Keratinocyte (primary cell): ENCODE results near the gene ZNF688.
"Not testable (repeated sequence)": the region's sequence is repeated elsewhere in the genome, so short reads cannot be mapped to it uniquely, and the experiment has no call there.

Experiments
- EZH2 ChIP-seq: IDR thresholded peaks from one replicate; pipeline ENCODE4 v1.6.1; 2012; ENCODE audit warnings: inconsistent platforms, mild to moderate bottlenecking, low read length, moderate library complexity
- TF ChIP-seq, protein P1 (sequence below), 3 experiments: IDR thresholded peaks in 1 of 3; conservative IDR thresholded peaks in 1 of 3; optimal IDR thresholded peaks in 1 of 3; 2 replicates in 2 of 3; 3 replicates in 1 of 3; pipeline versions ENCODE3 to v1.5.1; 2011; ENCODE audit warnings: low read length in 3 of 3, mild to moderate bottlenecking in 3 of 3, moderate library complexity in 2 of 3, control low read depth in 1 of 3, inconsistent platforms in 1 of 3; ENCODE audit not compliant: insufficient read depth in 2 of 3; ENCODE audit errors: extremely low read depth in 1 of 3

DNA sequence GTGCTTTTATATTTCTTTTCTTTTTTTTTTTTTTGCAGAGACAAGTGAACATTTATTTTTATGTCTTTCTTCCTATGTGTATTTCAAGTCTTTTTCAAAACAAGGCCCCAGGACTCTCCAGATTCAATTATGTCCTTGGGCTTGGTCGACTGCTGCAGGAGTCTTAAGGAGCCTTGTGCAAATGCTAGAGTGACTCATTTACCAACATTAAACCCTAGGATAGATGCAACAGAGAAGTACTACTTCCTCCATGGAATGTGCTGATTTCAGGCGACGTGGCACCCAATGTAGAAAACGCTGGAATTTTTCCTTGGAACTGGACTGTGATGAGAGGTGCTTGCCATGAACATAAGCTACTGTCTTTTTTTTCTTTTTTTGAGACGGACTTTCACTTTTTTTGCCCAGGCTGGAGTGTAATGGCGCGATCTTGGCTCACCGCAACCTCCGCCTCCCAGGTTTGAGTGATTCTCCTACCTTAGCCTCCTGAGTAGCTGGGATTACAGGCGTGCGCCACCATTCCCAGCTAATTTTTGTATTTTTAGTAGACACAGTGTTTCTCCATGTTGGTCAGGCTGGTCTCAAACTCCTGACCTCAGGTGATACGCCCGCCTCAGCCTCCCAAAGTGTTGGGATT is 35.0 kb downstream of the ZNF688 start:
- TF ChIP-seq, protein P1, sequence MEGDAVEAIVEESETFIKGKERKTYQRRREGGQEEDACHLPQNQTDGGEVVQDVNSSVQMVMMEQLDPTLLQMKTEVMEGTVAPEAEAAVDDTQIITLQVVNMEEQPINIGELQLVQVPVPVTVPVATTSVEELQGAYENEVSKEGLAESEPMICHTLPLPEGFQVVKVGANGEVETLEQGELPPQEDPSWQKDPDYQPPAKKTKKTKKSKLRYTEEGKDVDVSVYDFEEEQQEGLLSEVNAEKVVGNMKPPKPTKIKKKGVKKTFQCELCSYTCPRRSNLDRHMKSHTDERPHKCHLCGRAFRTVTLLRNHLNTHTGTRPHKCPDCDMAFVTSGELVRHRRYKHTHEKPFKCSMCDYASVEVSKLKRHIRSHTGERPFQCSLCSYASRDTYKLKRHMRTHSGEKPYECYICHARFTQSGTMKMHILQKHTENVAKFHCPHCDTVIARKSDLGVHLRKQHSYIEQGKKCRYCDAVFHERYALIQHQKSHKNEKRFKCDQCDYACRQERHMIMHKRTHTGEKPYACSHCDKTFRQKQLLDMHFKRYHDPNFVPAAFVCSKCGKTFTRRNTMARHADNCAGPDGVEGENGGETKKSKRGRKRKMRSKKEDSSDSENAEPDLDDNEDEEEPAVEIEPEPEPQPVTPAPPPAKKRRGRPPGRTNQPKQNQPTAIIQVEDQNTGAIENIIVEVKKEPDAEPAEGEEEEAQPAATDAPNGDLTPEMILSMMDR (optimal IDR thresholded peaks at IDR 0.05 in 1 of 3, IDR thresholded peaks at IDR 0.05 in 1 of 3, conservative IDR thresholded peaks at IDR 0.05 in 1 of 3; ENCODE audit: extremely low read depth in 1 of 3, insufficient read depth in 2 of 3, low read length in 3 of 3): not testable (repeated sequence)
- TF ChIP-seq EZH2: not testable (repeated sequence)
